PC-3 (cell line): ENCODE measurements around the gene EYS. TPM values are rescaled to one million over a fixed set of nuclear protein-coding genes. Genes with fewer than 3 reads are reported as not detected.

Source experiments
- ATAC-seq: fragments of 200-7000 bp; cut with Tn5 transposase; 2 replicates; pipeline ENCODE4 v1.9.1; 2020; ENCODE audit warnings: mild to moderate bottlenecking, moderate library complexity
- BruUV-seq: library from RNA; stranded (reverse); fragments of 400-500 nt; replicated peaks from 2 replicates; lab custom pipeline; 2021; lab: Mats Ljungman, UMichigan
- CTCF ChIA-PET: fragments of 300-600 bp; sonication (Branson Sonifier 250); formaldehyde crosslinking; loops from one replicate; lab custom pipeline; 2022; ENCODE audit warnings: antibody characterized with exemption; lab: Charles Lee
- POLR2A ChIA-PET: fragments of 300-600 bp; sonication (Branson Sonifier 250); formaldehyde crosslinking; loops from one replicate; lab custom pipeline; 2022; ENCODE audit warnings: antibody characterized with exemption; ENCODE audit not compliant: unreplicated experiment; lab: Charles Lee
- DNase-seq: peaks from one replicate; pipeline ENCODE4 v3.0.0-alpha.2; 2015
- H2AFZ ChIP-seq: fragments of 300-600 bp; sonication (generic); 2 replicates; pipeline ENCODE4 v1.6.0; 2016; ENCODE audit warnings: antibody characterized with exemption, low read length
- H3F3A ChIP-seq: fragments of 300-600 bp; sonication (generic); one replicate; pipeline ENCODE4 v1.6.0; 2017; ENCODE audit warnings: antibody characterized with exemption, low read length, control low read depth, mild to moderate bottlenecking; ENCODE audit not compliant: unreplicated experiment
- H3K27ac ChIP-seq: fragments of 300-600 bp; sonication (generic); 2 replicates; pipeline ENCODE4 v1.5.1; 2016; ENCODE audit warnings: mild to moderate bottlenecking, low read length
- H3K27me3 ChIP-seq: fragments of 300-600 bp; sonication (generic); 2 replicates; pipeline ENCODE4 v1.6.1; 2016; ENCODE audit warnings: low read length, mixed read lengths
- H3K36me3 ChIP-seq: fragments of 300-600 bp; sonication (generic); 2 replicates; pipeline ENCODE4 v1.6.1; 2016; ENCODE audit warnings: low read depth, mixed run types, low read length, mixed read lengths
- H3K4me1 ChIP-seq: fragments of 300-600 bp; sonication (generic); 2 replicates; pipeline ENCODE4 v1.5.1; 2016; ENCODE audit warnings: low read length; ENCODE audit not compliant: insufficient read depth
- H3K4me2 ChIP-seq: fragments of 300-600 bp; sonication (generic); 2 replicates; pipeline ENCODE4 v1.6.0; 2016; ENCODE audit warnings: low read length
- H3K4me3 ChIP-seq: fragments of 300-600 bp; sonication (generic); 2 replicates; pipeline ENCODE4 v1.5.1; 2016; ENCODE audit warnings: mild to moderate bottlenecking, low read length, mixed read lengths
- H3K79me2 ChIP-seq: fragments of 300-600 bp; sonication (generic); 2 replicates; pipeline ENCODE4 v1.6.1; 2017; ENCODE audit warnings: low read length, mixed read lengths
- H3K9ac ChIP-seq: fragments of 300-600 bp; sonication (generic); 2 replicates; pipeline ENCODE4 v1.6.0; 2016; ENCODE audit warnings: mild to moderate bottlenecking, low read length
- H3K9me2 ChIP-seq: fragments of 300-600 bp; sonication (generic); replicated peaks from 2 replicates; pipeline ENCODE4 v1.6.1; 2016; ENCODE audit warnings: mixed run types, low read length, mixed read lengths
- H3K9me3 ChIP-seq: fragments of 300-600 bp; sonication (generic); 2 replicates; pipeline ENCODE4 v1.6.1; 2016; ENCODE audit warnings: low read length, mixed read lengths
- H4K20me1 ChIP-seq: fragments of 300-600 bp; sonication (generic); 2 replicates; pipeline ENCODE4 v1.6.1; 2016; ENCODE audit warnings: low read length, mixed read lengths
- CTCF ChIP-seq: fragments of 300-600 bp; sonication (generic); conservative IDR thresholded peaks from 2 replicates; pipeline ENCODE4 v1.5.1; 2017; ENCODE audit warnings: antibody characterized with exemption, low read depth, mild to moderate bottlenecking, low read length
- EZH2 ChIP-seq: fragments of 300-600 bp; sonication (generic); IDR thresholded peaks from one replicate; pipeline ENCODE4 v1.6.1; 2017; ENCODE audit warnings: antibody characterized with exemption, mild to moderate bottlenecking, low read length; ENCODE audit not compliant: unreplicated experiment
- EZH2phosphoT487 ChIP-seq: fragments of 300-600 bp; sonication (generic); IDR thresholded peaks from 2 replicates; pipeline ENCODE4 v1.6.1; 2018; ENCODE audit warnings: mild to moderate bottlenecking, antibody characterized with exemption, low read length, borderline replicate concordance
- intact Hi-C: fragments of 100-400 bp; cut with micrococcal nuclease; formaldehyde crosslinking; loops from 2 replicates; pipeline ENCODE4 v1.9.0; 2023
- total RNA-seq: library from RNA; depleted of rRNA; stranded (reverse); fragments of >200 nt; gene quantifications from 2 replicates; pipeline ENCODE4 v1.2.3, GENCODE V29; 2014

EYS gene
- total RNA-seq, 1 experiment from 2014 or later = 0.07 TPM

- no peak overlapping the region for H3K27ac ChIP-seq
- no peaks in the 10 kb centered on the region for H3F3A ChIP-seq
- H3K9ac ChIP-seq = no peak overlapping the region
- ChIA-PET POLR2A (interaction anchor here (0.6 kb wide), 1 partner anchor 22 kb away, joined by 4 read pairs; no protein-coding TSS in a partner anchor), CTCF (no interaction called here)
- BruUV-seq = no TSS peak
- intact Hi-C loops = no loop called here
- TF ChIP-seq CTCF = no peak
- TF ChIP-seq EZH2 = no peak
- no peak for TF ChIP-seq EZH2phosphoT487
- H3K9me2 ChIP-seq = no peaks in the 10 kb centered on the region
- H3K4me3 ChIP-seq = no peak overlapping the region
- no peaks in the 10 kb centered on the region for H3K9me3 ChIP-seq
- H3K36me3 ChIP-seq = no peaks in the 10 kb centered on the region
- ATAC-seq (no peak), DNase-seq (no peak)
- no peak overlapping the region for H2AFZ ChIP-seq
- no peaks in the 10 kb centered on the region for H3K4me1 ChIP-seq
- no peak overlapping the region for H3K4me2 ChIP-seq
- no peaks in the 10 kb centered on the region for H4K20me1 ChIP-seq
- no peaks in the 10 kb centered on the region for H3K27me3 ChIP-seq
- H3K79me2 ChIP-seq = peaks cover 34% of the 10 kb centered on the region
These were observed 2035.8 kb downstream of the EYS start for GRCh38 chr6:63671098-63671754.
